DOHH2 (cell line): ENCODE data around the gene ADD3.

Experiments
- H3F3A ChIP-seq: fragments of 200-600 bp; sonication (generic), shearing (Covaris generic); 2 replicates; pipeline ENCODE4 v1.6.0; 2016; ENCODE audit warnings: antibody characterized with exemption, mild to moderate bottlenecking; ENCODE audit not compliant: control insufficient read depth, insufficient read depth
- H3K27ac ChIP-seq: fragments of 200-600 bp; sonication (generic); 2 replicates; pipeline ENCODE4 v1.5.1; 2014; ENCODE audit warnings: low read depth, mild to moderate bottlenecking, low read length, moderate library complexity
- H3K27me3 ChIP-seq: fragments of 200-600 bp; sonication (generic); 2 replicates; pipeline ENCODE4 v1.6.1; 2014; ENCODE audit warnings: mild to moderate bottlenecking, low read length, mixed read lengths; ENCODE audit not compliant: control insufficient read depth
- H3K36me3 ChIP-seq: fragments of 200-600 bp; sonication (generic); 2 replicates; pipeline ENCODE4 v1.6.1; 2014; ENCODE audit warnings: mild to moderate bottlenecking, low read length, moderate library complexity, mixed read lengths; ENCODE audit not compliant: control insufficient read depth
- H3K4me1 ChIP-seq: fragments of 200-600 bp; sonication (generic); 2 replicates; pipeline ENCODE4 v1.6.1; 2014; ENCODE audit warnings: mild to moderate bottlenecking, low read length, mixed read lengths; ENCODE audit not compliant: control insufficient read depth
- H3K4me2 ChIP-seq: fragments of 200-600 bp; sonication (generic); 2 replicates; pipeline ENCODE4 v1.6.0; 2014; ENCODE audit warnings: mild to moderate bottlenecking, low read length, moderate library complexity
- H3K4me3 ChIP-seq: fragments of 200-600 bp; sonication (generic); 2 replicates; pipeline ENCODE4 v1.5.1; 2014; ENCODE audit warnings: mild to moderate bottlenecking, low read length, mixed read lengths
- H3K79me2 ChIP-seq: fragments of 200-600 bp; sonication (generic); 2 replicates; pipeline ENCODE4 v1.6.1; 2014; ENCODE audit warnings: mild to moderate bottlenecking, low read length, mixed read lengths; ENCODE audit not compliant: control insufficient read depth
- H3K9me2 ChIP-seq: fragments of 200-600 bp; sonication (generic); replicated peaks from 2 replicates; pipeline ENCODE4 v1.6.1; 2014; ENCODE audit warnings: mild to moderate bottlenecking, low read length, mixed read lengths; ENCODE audit not compliant: control insufficient read depth
- H3K9me3 ChIP-seq: fragments of 200-600 bp; sonication (generic); 2 replicates; pipeline ENCODE4 v1.6.1; 2014; ENCODE audit warnings: antibody characterized with exemption, low read length, mixed read lengths; ENCODE audit not compliant: control insufficient read depth, insufficient read depth
- H4K20me1 ChIP-seq: fragments of 200-600 bp; sonication (generic); 2 replicates; pipeline ENCODE4 v1.6.0; 2014; ENCODE audit warnings: low read depth, mild to moderate bottlenecking, antibody characterized with exemption, low read length, moderate library complexity; ENCODE audit not compliant: control insufficient read depth, insufficient read depth
- CTCF ChIP-seq: fragments of 200-600 bp; sonication (generic); IDR thresholded peaks from one replicate; pipeline ENCODE4 v1.5.1; 2014; ENCODE audit warnings: antibody characterized with exemption, mild to moderate bottlenecking, low read depth, low read length; ENCODE audit not compliant: poor library complexity, severe bottlenecking
- EZH2phosphoT487 ChIP-seq: fragments of 200-600 bp; sonication (generic); IDR thresholded peaks from 2 replicates; pipeline ENCODE4 v1.6.1; 2017; ENCODE audit warnings: borderline replicate concordance, mild to moderate bottlenecking, antibody characterized with exemption, low read length, moderate library complexity, mixed read lengths

Gene ADD3

GRCh38 chr10:110169586-110169985 lies 161.8 kb downstream of the ADD3 start:
- Histone ChIP-seq H3K9me3 (no peaks in the 10 kb centered on the region), H3K4me3 (no peak overlapping the region), H3K4me1 (no peaks in the 10 kb centered on the region), H4K20me1 (no peaks in the 10 kb centered on the region), H3K36me3 (no peaks in the 10 kb centered on the region), H3K79me2 (no peaks in the 10 kb centered on the region), H3F3A (no peaks in the 10 kb centered on the region), H3K27me3 (peaks cover 68% of the 10 kb centered on the region), H3K27ac (no peak overlapping the region), H3K9me2 (no peaks in the 10 kb centered on the region), H3K4me2 (no peak overlapping the region)
- TF ChIP-seq CTCF = no peak
- TF ChIP-seq EZH2phosphoT487 = no peak

- no peaks in the 10 kb centered on the region for H3K79me2 ChIP-seq
- H3F3A ChIP-seq = no peaks in the 10 kb centered on the region
- no peak for TF ChIP-seq EZH2phosphoT487
- TF ChIP-seq CTCF = no peak
- no peaks in the 10 kb centered on the region for H3K9me2 ChIP-seq
- H3K4me1 ChIP-seq = no peaks in the 10 kb centered on the region
- H3K27me3 ChIP-seq = peaks cover 64% of the 10 kb centered on the region
- H3K4me3 ChIP-seq = no peak overlapping the region
- no peaks in the 10 kb centered on the region for H3K9me3 ChIP-seq
- H3K27ac ChIP-seq = no peak overlapping the region
- no peak overlapping the region for H3K4me2 ChIP-seq
- no peaks in the 10 kb centered on the region for H3K36me3 ChIP-seq
- H4K20me1 ChIP-seq = no peaks in the 10 kb centered on the region
Observed at GRCh38 chr10:110170142-110170971, 162.6 kb downstream of the ADD3 start.

- Histone ChIP-seq H3K4me2 (no peak overlapping the region), H3K4me1 (peaks cover under 1% of the 10 kb centered on the region)
Observed at GRCh38 chr10:110171032-110171431, 163.2 kb downstream of the ADD3 start.

More at GRCh38 chr10:110171032-110171431, 163.2 kb downstream of the ADD3 start:
- Histone ChIP-seq H3K79me2 (no peaks in the 10 kb centered on the region), H3K27me3 (peaks cover 63% of the 10 kb centered on the region), H3K27ac (no peak overlapping the region), H3F3A (no peaks in the 10 kb centered on the region), H3K36me3 (no peaks in the 10 kb centered on the region), H3K9me3 (no peaks in the 10 kb centered on the region), H4K20me1 (no peaks in the 10 kb centered on the region), H3K4me3 (no peak overlapping the region), H3K9me2 (no peaks in the 10 kb centered on the region)
- no peak for TF ChIP-seq EZH2phosphoT487
- TF ChIP-seq CTCF = no peak
